ENCODE measurements around the gene CXorf65.

The CXorf65 gene

DNA sequence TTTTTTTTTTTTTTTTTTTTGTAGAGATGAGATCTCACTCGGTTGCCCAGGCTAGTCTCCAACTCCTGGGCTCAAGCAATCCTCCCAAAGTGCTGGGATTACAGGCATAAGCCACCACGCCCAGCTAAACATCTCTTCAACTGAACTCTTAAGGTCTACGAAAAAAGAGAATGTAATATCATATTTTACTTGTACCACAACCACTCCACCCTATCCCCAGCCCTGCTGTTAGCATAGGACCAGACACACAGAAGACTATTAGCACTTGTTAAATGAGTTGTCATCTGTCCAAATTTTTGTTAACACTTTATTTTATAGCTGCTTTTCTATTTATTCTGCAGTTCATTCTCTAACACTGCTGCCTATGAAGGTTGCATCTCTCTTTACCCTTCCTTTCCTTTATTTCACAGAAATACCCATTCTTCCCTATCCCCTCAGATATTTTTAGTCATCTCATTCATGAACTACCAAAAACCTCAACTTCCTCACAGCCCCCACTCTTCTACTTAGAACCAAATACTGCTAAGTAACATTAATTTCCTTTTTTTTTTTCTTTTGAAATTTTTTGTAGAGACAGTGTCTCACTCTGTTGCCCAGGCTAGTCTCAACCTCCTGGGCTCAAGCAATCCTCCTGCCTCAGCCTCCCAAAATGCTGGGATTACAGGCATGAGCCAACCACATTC, 48.6 kb downstream of the CXorf65 start:
- TF ChIP-seq CTCF (IDR thresholded peaks at IDR 0.05; ENCODE audit: borderline replicate concordance, extremely low read depth, low read length, poor library complexity, severe bottlenecking) (no peak), EZH2 (IDR thresholded peaks at IDR 0.05; ENCODE audit: borderline replicate concordance, low read depth, low read length, severe bottlenecking) (no peak)
- Histone ChIP-seq H3K4me3 (ENCODE audit: low read depth in 1 of 2, low read length in 2 of 2) (no peak overlapping the region), H3K27me3 (ENCODE audit: insufficient read depth, low read length, poor library complexity) (no peaks in the 10 kb centered on the region), H3K4me2 (ENCODE audit: insufficient read depth, low read length) (no peak overlapping the region), H3K27ac (ENCODE audit: low read length) (no peak overlapping the region), H3K9me3 (ENCODE audit: insufficient read depth, low read length, severe bottlenecking) (no peaks in the 10 kb centered on the region), H3K36me3 (ENCODE audit: insufficient read depth, low read length) (peaks cover 53% of the 10 kb centered on the region), H4K20me1 (ENCODE audit: insufficient read depth, low read length) (no peaks in the 10 kb centered on the region), H2AFZ (ENCODE audit: low read depth, low read length) (no peak overlapping the region), H3K79me2 (ENCODE audit: insufficient read depth, low read length) (no peaks in the 10 kb centered on the region; the same call in 1 of the 2 replicates), H3K9ac (ENCODE audit: low read depth, low read length) (no peak overlapping the region), H3K4me1 (ENCODE audit: insufficient read depth, low read length) (no peaks in the 10 kb centered on the region)
- ATAC-seq (ENCODE audit: insufficient read depth, low read depth) = no peak
- DNase-seq = no peak

DNA sequence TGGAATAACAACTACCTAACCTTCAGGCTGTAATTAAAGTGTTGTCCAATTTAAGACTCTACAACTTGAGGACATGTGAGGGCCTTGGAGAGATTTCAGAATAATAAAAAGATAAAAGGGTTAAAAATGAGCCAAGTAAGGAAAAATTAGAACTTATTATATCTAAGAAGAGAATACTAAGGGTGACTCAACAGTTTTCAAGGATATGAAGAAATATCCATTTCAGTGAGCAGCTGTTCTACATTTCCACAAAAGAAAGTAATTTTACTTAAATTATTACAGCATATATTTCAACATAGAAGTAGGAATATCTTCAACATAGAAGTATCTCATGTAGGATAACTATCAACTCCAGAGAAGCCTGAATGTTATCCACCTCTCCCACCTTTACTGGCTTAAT, 49.7 kb downstream of the CXorf65 start:
- no peaks in the 10 kb centered on the region for H4K20me1 ChIP-seq (ENCODE audit: insufficient read depth, low read length)
- H3K27ac ChIP-seq (ENCODE audit: low read length) = no peak overlapping the region
- no peaks in the 10 kb centered on the region; the same call in 1 of the 2 replicates for H3K79me2 ChIP-seq (ENCODE audit: insufficient read depth, low read length)
- H2AFZ ChIP-seq (ENCODE audit: low read depth, low read length) = no peak overlapping the region
- peaks cover 50% of the 10 kb centered on the region for H3K36me3 ChIP-seq (ENCODE audit: insufficient read depth, low read length)
- H3K4me2 ChIP-seq (ENCODE audit: insufficient read depth, low read length) = no peak overlapping the region
- ATAC-seq (ENCODE audit: insufficient read depth, low read depth) = no peak
- no peaks in the 10 kb centered on the region for H3K27me3 ChIP-seq (ENCODE audit: insufficient read depth, low read length, poor library complexity)
- no peak for DNase-seq
- no peaks in the 10 kb centered on the region for H3K9me3 ChIP-seq (ENCODE audit: insufficient read depth, low read length, severe bottlenecking)
- no peaks in the 10 kb centered on the region for H3K4me1 ChIP-seq (ENCODE audit: insufficient read depth, low read length)
- H3K9ac ChIP-seq (ENCODE audit: low read depth, low read length) = no peak overlapping the region
- TF ChIP-seq EZH2 (IDR thresholded peaks at IDR 0.05; ENCODE audit: borderline replicate concordance, low read depth, low read length, severe bottlenecking) (no peak), CTCF (IDR thresholded peaks at IDR 0.05; ENCODE audit: borderline replicate concordance, extremely low read depth, low read length, poor library complexity, severe bottlenecking) (no peak)
- no peak overlapping the region for H3K4me3 ChIP-seq (ENCODE audit: low read depth in 1 of 2, low read length in 2 of 2)

Data from DND-41 (cell line).